ENCODE results near the gene IFI44L. TPM values are rescaled to one million over a fixed set of nuclear protein-coding genes. Genes with fewer than 3 reads are reported as not detected.

Gene IFI44L
- total RNA-seq, 1 donor from 2014 or later, result under 0.01 TPM

GRCh38 chr1:78687914-78688313 lies 67.7 kb downstream of the IFI44L start:
- DNase-seq (ENCODE audit: low read depth in 2 of 2), result peak in 1 of 2 donors; percentile 24

- DNase-seq (ENCODE audit: low read depth in 2 of 2), result peak; percentile 5 to 28
Measured at GRCh38 chr1:78688697-78689096, 68.4 kb downstream of the IFI44L start.

GRCh38 chr1:78690516-78690915 lies 70.3 kb downstream of the IFI44L start:
- no peak for DNase-seq (ENCODE audit: low read depth in 2 of 2)

- DNase-seq (ENCODE audit: low read depth in 2 of 2), result no peak
Measured at GRCh38 chr1:78691995-78692747, 71.9 kb downstream of the IFI44L start.

Other genes with a start within 250 kb of the IFI44L start
- gene PTGFR, start 129.5 kb upstream of the IFI44L start, total RNA-seq, result under 0.01 and 0.22 TPM in 2 replicates
- gene IFI44, start 29.4 kb downstream of the IFI44L start, total RNA-seq, result 3.2 and 15.0 TPM in 2 replicates

Measured in lung microvascular endothelial cell (primary cell).